Pancreas (tissue), 10 donors: ENCODE results near the gene SPCS3. TPM values are rescaled to one million over a fixed set of nuclear protein-coding genes. Genes with fewer than 3 reads are reported as not detected.
A peak's percentile ranks its signal among the peaks of the same experiment; 100 is the strongest.

ENCODE experiments used
- ATAC-seq, 4 donors: fragments of 200-7000 bp; cut with Tn5 transposase; one replicate each; pipeline versions ENCODE4 v1.8.0 to v1.9.1; 2020; ENCODE audit warnings: mild to moderate bottlenecking in 4 of 4, moderate library complexity in 4 of 4
- DNase-seq, 6 donors: peaks; one replicate each; pipeline ENCODE4 v3.0.0-alpha.2; 2020
- FAIRE-seq: peaks from 2 replicates; lab custom pipeline; 2012; peaks lifted over from hg19 to GRCh38; lab: Jason Lieb, UNC
- H3K27ac ChIP-seq, 4 donors: fragments of 200-600 bp; sonication (generic); 1 replicate in 3 of 4; 2 replicates in 1 of 4; pipeline versions ENCODE4 v1.5.0 to v1.8.0; 2020
- H3K27me3 ChIP-seq, 4 donors: fragments of 200-600 bp; one replicate each; pipeline ENCODE4 v1.8.0; 2021
- H3K36me3 ChIP-seq, 3 donors: fragments of 200-600 bp; sonication (generic) in 1 of 3; one replicate each; pipeline versions ENCODE4 v1.5.0 to v1.8.0; 2020 to 2021
- H3K4me1 ChIP-seq, 3 donors: fragments of 200-600 bp; one replicate each; pipeline ENCODE4 v1.8.0; 2021
- H3K4me3 ChIP-seq, 4 donors: fragments of 200-600 bp; sonication (generic) in 2 of 4; one replicate each; pipeline versions ENCODE4 v1.5.0 to v1.8.0; 2020 to 2021
- H3K9me3 ChIP-seq, 4 donors: fragments of 200-600 bp; one replicate each; pipeline ENCODE4 v1.8.0; 2021
- CTCF ChIP-seq, 4 donors: fragments of 200-600 bp; sonication (generic) in 3 of 4; IDR thresholded peaks; one replicate each; pipeline versions ENCODE4 v1.5.0 to v1.8.0; 2021; ENCODE audit warnings: antibody characterized with exemption in 4 of 4
- WGBS, 2 donors: extraction: QIAGEN DNeasy Blood & Tissue Kit; methylation state at CpG; one replicate each; pipeline ENCODE4 v1.1.7; 2013; 5-methylcytosine and 5-hydroxymethylcytosine counted together
- intact Hi-C, 3 donors: fragments of 100-400 bp; cut with DNase I; formaldehyde crosslinking; loops; one replicate each; pipeline versions ENCODE4 v1.11.1 to v1.14.2; 2022
- polyA plus RNA-seq, 2 donors: library from polyadenylated mRNA; stranded (reverse); fragments of 200-250 nt; gene quantifications; one replicate each; pipeline ENCODE4 v1.2.3, GENCODE V29; 2013
- total RNA-seq, 6 donors: library from RNA; stranded (reverse); fragmentation: NEBNext Ultra II Directional in 4 of 6; extraction: Animal tissue kit (Norgen Biotek cat#: 25700) in 4 of 6; gene quantifications; one replicate each; pipeline versions ENCODE4 v1.2.1 to v1.2.4, GENCODE V29; 2021 to 2023
- donor health status: healthy with polysubstance abuse.
- donor health status: DM: no; HTN: no; CAD: no; lungs with moderate emphysema.
- donor health status: DM: no; HTN: no; CAD: no.
- donor health status: control.
- donor health status: control.
- donor health status: Bipolar disorder and iron deficiency.
- donor health status: DM: yes; HTN: yes; CAD: no.
- donor health status: DM: no; HTN: no; CAD: no.
- donor health status: DM: no; HTN: no; CAD: no.
- donor health status: DM: yes; HTN: yes; CAD: no.

SPCS3 gene
- total and polyA plus RNA-seq, 8 donors = 24.2 to 166 (median 128) TPM

DNA sequence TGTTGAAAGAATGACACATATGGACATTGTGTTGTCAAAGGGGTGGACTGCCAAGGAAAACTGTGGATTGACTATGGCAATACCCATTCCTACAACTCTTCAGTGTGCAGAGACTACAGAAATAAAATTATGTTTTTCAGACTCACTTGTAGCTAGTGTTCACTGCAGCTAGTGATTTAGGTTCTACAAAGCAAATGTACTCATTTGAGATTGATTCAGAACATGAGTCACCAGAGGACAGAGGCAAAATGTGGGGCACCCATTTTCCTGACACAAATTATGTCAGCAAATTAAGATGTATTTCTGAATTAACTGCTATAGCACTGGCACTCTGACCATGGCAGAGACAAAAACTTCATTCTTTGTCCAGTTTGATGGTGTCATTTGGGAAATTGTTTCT, 40.7 kb downstream of the SPCS3 start:
- TF ChIP-seq CTCF (IDR thresholded peaks at IDR 0.05) = no peak
- Histone ChIP-seq H3K27me3 (no peaks in the 10 kb centered on the region), H3K4me1 (no peaks in the 10 kb centered on the region), H3K9me3 (no peaks in the 10 kb centered on the region), H3K36me3 (no peaks in the 10 kb centered on the region), H3K27ac (no peak overlapping the region), H3K4me3 (no peak overlapping the region)
- DNase-seq (no peak), ATAC-seq (no peak), FAIRE-seq (no peak)
- intact Hi-C loops = no loop called here

GRCh38 chr4:176363072-176363471, 43.3 kb downstream of the SPCS3 start:
- H3K36me3 ChIP-seq = no peaks in the 10 kb centered on the region
- H3K27ac ChIP-seq = no peak overlapping the region
- TF ChIP-seq CTCF (IDR thresholded peaks at IDR 0.05) = no peak
- intact Hi-C loops = no loop called here
- no peaks in the 10 kb centered on the region for H3K4me1 ChIP-seq
- H3K27me3 ChIP-seq = no peaks in the 10 kb centered on the region
- ATAC-seq (no peak), FAIRE-seq (no peak), DNase-seq (no peak)
- no peaks in the 10 kb centered on the region for H3K9me3 ChIP-seq
- 72 to 81% methylated on average over 1 of the region's 1 CpG for WGBS, 2 donors
- H3K4me3 ChIP-seq = no peak overlapping the region

- H3K36me3 ChIP-seq = no peaks in the 10 kb centered on the region
- no peak overlapping the region for H3K27ac ChIP-seq
- no peaks in the 10 kb centered on the region for H3K4me1 ChIP-seq
- H3K4me3 ChIP-seq = no peak overlapping the region
- H3K27me3 ChIP-seq = no peaks in the 10 kb centered on the region
- intact Hi-C loops = no loop called here
- no peak for DNase-seq
- no peak for FAIRE-seq
- WGBS, 2 donors = 84 to 88% methylated on average over 8 of the region's 8 CpGs
- no peaks in the 10 kb centered on the region for H3K9me3 ChIP-seq
- TF ChIP-seq CTCF (IDR thresholded peaks at IDR 0.05) = no peak
- no peak for ATAC-seq
Observed at GRCh38 chr4:176367771-176368465, 48.2 kb downstream of the SPCS3 start.

GRCh38 chr4:176376032-176376614, 56.4 kb downstream of the SPCS3 start:
- Histone ChIP-seq H3K4me1 (no peaks in the 10 kb centered on the region), H3K9me3 (no peaks in the 10 kb centered on the region), H3K4me3 (no peak overlapping the region), H3K27ac (no peak overlapping the region), H3K36me3 (no peaks in the 10 kb centered on the region), H3K27me3 (no peaks in the 10 kb centered on the region)
- DNase-seq = no peak
- intact Hi-C loops = no loop called here
- WGBS, 2 donors = 7 to 15% methylated on average over 2 of the region's 2 CpGs
- peak; percentile 95 for FAIRE-seq
- no peak for ATAC-seq
- TF ChIP-seq CTCF (IDR thresholded peaks at IDR 0.05) = peak in 1 of 4 donors; percentile 15

DNA sequence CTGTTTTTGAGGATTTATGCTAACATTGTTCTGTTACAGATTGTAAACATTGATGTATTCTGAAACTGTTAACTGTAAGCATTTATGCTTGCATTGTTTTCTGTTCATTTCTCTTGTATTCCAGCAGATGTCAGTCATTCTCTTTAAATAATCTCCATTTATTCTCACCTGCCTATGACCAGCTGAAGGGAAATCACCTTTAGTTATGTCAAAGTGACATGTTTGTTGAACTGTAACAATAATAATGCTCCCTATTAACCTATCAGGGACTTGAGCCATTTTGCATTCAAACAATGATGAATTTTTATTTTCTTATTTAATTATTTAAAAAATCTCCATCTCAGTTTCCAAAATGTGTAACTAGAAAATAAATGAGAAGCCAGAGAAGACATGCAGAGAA, 58.0 kb downstream of the SPCS3 start:
- H3K27ac ChIP-seq = no peak overlapping the region
- no peaks in the 10 kb centered on the region for H3K27me3 ChIP-seq
- ATAC-seq (peak in 1 of 4 donors; percentile 45), DNase-seq (no peak), FAIRE-seq (no peak)
- H3K9me3 ChIP-seq = no peaks in the 10 kb centered on the region
- H3K4me1 ChIP-seq = no peaks in the 10 kb centered on the region
- TF ChIP-seq CTCF (IDR thresholded peaks at IDR 0.05) = no peak
- H3K36me3 ChIP-seq = no peaks in the 10 kb centered on the region
- H3K4me3 ChIP-seq = no peak overlapping the region
- intact Hi-C loops = no loop called here
